GM21423 (cell line): Measurements from ENCODE around the gene CCL16.

Experiments
- ATAC-seq: cut with Tn5 transposase; IDR thresholded peaks from one replicate; pipeline ENCODE4 v1.9.1; 2021; ENCODE audit warnings: mild to moderate bottlenecking, moderate library complexity; ENCODE audit not compliant: unreplicated experiment

Gene CCL16

DNA sequence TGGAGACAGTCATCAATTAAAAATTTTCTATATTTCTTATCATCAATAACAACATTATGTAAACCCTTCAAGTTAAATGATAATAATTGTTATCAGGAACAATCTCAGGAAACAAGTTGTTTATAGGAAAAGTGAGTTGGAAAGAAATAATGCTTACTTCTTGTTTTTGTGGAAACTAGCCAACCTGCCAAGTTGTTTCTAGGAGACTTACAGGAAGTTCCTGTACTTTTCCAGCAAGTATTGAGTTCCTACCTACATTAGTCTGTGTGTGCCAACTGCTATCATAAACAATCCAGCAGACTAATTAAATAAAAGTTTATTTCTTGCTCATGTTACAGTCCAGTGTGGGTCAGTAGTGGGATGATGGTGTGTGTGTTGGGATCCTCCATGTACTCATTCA lies 6.9 kb upstream of the CCL16 start:
- ATAC-seq = no peak

DNA sequence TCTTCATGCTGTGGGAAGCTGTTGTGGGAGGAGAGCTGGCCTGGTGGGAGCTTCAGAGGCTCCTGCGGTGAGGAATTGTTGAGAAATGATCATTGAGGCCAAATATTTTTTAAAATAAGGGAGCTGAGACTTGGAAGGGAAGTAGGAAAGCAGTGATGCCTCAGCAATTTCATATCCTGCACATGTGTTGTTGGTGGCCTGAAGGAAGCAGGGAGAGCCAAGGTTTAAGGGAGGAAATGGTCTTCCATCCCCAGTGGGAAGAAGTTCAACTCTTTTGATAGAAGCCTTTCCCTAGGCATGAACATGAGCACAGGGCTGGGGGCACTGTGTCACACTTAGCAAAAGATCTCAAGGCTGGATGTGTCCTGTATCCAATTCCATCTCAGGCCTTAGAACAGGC lies 5.3 kb upstream of the CCL16 start, which contains the start of gene CCL14:
TSS of gene CCL14 (minus strand) at position 87 of the 400 bp plus-strand sequence. CDS start at position 7, 80 bp downstream.
- ATAC-seq = no peak

DNA sequence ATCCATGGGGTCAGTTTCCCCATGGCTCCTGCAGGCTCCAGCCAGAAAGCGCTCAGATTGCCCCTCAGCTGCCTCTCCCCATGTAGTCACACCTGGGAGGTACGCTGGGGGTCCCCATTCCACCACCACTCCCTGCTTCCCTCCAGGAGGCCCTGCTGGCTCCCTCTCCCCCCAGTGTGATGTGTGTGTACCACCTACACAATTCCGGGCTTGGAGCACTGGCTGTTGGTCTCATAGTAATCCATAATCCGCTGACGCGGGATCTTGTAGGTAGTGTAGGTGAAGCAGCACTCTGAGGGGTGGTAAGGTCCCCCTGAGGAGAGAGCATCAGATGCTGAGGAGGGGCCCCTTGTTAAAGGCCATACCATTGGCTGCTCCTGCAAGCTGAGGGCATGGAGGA lies 2.8 kb upstream of the CCL16 start:
- no peak for ATAC-seq

DNA sequence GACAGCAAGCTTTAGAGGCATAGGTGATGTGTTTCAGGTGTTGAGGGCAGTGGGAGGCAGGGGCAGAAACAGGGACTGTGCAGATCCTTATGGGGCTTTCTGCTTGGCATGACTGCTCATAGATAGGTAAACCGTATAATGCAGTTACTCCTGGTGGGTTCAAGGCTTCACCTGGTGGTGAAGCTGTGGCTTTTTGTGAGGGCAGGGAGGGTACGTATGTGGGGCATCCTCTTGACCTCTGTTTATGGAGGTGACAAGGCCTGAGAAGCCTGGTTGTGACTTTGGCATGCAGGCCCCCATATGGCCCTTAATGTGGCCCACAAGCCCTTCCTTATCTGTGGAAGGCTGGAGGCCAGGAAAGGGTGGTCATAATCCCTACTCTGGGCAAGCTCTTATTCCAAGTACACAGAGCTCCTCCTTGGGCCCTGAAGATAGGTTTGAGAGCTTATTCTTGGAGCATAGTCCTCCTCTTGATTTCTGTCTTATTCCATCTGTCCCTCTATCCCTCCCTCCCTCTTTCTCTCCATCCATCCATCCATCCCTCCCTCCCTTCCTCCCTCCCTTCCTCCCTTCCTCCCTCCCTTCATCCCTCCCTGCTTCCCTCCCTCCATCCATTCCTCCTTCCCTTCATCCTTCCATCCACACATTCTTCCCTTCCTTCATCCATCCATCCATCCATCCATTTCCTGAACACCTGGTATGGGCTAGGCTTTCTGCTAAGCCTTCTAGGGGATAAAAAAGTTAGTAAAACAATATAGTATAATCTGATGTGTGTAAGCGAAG lies 1.3 kb upstream of the CCL16 start:
- no peak for ATAC-seq

DNA sequence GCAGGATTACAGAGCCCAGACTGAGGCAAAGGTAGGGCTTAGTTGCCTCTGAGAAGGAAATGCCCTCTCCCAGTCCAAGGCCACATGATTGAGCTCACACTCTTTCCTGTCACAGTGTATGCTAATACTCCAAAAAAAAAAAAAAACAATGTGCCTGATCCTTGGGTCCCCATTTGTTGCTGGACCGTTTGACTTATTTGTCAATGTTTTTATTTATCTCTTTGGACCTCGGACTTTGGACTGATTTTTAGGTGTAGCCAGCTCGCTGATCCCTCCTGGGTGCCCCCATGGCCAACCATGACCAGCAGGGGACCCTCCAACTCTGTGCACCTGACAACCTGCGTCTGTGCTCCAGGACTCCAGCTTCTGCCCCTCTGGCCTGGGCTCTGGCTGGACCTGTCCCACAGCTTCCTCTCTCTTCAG lies 622 bp upstream of the CCL16 start:
- ATAC-seq = no peak

DNA sequence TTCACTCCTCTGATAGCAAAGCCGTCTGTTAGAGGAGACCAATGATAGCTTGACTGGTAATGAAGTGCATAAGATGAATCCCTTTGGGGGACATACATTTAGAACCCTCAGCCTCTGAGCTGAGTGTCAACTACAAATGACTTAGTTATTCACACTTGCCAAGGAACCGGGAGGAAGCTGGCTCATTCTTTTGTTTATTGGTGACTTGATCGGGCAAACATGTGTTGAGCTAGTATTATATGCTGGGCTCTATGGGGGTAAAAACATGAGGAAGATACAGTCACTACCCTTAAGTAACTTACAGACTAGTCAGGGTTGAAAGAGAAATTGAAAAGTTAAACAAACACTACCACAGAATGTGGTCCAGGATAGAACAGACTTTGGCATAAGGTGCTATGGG lies 3.0 kb downstream of the CCL16 start:
- ATAC-seq = no peak

DNA sequence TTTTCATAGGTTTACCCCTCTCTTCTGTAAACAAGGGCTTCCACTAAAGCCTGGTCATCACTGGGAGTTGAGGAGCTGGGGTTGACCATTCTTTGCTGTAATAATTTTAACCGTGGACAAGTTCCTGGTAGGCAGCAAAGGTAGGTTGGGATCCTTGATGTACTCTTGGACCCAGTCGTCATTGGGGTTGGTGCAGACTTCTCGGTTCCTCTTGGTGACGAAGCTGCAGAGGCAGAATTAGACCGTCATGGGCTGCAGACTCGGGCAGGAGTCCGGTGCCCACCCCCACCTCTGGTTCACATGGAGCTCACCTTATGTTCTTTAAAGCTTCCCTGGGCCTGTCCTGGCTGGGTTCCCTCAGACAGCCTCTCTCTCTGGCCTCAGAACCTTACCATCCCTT lies 3.8 kb downstream of the CCL16 start:
- ATAC-seq = no peak

DNA sequence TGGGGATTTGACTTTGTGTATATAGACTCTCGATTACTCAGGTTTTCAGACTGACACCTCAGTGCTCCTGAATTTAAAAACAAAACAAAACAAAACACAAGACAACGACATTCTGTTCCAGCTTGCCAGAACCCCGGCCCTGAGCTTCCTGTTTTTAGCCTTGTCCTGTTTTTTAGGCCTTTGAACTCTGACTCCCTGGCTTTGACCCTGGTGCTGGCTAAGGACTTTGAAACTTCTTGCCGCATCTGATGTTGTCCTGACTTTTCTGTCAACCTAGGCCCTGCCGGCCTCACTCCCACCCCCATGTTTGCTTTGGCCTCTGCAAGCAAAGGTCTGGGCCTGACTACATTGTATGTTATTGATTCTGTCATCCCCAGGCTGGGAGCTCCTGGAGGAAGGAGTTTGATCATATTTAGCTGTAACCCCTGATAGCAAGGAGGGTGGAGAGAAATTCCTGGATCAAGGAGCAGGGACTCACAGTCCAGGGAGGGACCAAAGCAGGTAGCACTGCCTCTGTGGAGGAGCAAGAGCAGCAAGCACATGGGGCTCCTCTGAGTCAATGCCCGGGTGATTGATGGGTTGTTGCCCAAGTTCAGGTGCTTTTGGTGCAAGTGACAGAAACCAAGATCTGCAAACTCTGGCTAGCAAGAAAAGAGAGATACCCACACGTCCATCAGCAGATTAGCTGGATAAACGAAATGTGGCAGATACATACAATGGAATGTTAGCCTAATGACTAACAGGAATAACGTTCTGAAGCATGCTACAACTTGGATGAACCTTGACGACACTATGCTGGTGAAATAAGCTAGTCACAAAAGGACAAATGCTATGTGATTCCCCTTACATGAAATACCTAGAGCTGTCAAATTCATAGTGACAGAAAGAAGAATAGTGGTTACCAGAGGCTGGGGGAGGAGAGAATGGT lies 7.7 kb downstream of the CCL16 start:
- ATAC-seq = no peak

DNA sequence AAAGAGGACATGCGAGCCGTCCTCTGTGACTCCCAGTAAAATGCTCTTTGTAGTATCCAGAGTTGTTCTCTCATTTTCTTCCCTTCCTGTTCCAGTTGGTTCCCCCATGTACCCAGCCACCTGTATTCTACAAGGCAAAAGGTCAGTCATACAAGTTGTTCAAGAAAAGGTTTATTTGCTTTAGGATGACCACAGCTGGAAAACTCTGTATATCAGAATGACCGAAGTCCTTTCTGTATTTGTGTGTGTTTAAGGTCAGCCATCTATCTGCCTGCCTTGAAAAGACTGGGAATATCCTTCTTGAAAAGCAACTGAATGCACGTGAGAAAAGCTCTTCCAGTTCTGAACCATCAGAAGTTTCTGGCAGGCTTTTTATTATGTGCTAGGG lies 8.4 kb downstream of the CCL16 start:
- no peak for ATAC-seq

DNA sequence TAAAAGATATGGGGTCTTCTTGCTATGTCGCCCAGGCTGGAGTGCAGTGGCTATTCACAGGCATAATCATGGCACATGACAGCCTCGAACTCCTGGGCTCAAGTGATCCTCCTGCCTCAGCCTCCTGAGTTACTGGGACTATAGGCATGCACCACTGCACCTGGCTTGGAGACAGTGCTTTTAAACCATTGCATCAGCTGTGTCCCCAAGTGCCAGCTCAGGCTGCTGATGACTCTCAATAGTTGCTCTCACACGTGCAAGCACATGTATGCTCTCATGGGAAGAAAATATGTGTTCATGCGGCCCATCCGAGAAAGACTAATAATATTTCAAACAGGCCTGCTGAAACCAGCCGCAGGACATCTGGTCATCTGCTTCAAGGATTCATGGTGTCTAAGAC lies 8.8 kb downstream of the CCL16 start:
- ATAC-seq = no peak

DNA sequence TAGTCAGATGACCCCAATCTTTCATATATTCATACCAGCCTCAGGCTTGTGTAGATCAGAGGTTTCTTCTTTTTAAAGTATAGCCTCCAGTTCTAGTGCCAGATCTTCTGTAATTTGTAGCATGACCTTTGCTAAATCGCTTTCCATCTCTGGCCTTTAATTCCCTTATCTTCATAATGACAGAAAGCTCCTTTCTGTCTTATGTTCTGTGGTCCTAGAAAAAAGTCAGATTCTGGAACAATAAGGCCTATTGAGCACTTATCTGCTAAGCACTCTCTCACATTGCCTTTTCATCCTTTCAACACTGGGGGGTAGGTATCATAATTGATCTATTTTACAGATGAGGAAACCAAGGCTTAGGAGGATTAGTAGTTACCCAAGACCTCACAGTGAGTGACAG lies 9.2 kb downstream of the CCL16 start:
- ATAC-seq = no peak

DNA sequence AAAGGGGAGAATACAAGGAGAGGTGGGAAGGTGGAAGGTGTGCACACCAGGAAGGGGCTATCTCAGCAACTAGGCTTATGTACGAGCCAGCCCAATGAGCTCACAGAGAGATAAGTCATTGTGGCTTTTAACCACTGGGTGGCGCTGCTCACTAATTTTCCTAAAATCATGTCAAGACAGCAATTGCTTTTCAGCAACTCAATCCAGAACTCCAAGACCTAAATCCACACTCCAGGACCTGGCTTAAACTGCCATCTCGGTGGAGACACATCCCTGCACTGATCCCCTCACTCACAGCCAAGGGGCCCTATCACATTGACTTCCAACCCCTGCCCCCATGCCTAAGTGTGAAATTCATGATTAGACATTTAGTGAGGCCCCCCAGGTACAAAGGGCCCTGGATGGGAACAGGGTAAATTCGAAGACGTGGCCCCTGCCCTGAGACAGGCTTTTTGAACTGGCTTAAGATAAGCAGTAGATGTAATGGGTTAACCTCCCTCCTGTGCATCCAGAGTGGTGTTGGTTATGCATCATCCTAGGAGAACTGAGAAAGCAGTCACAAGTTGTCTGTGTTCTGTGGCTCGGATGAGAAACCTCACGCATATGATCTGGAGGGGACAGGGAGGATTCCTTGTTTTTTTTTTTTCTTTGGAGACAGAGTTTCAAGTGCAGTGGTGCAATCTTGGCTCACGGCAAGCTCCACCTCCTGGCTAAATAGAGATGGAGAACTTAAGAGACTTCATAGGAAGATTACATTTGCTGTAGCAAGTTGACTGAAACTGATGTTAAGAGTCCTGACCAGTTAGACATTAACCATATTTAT lies 11.5 kb downstream of the CCL16 start:
- ATAC-seq = no peak

DNA sequence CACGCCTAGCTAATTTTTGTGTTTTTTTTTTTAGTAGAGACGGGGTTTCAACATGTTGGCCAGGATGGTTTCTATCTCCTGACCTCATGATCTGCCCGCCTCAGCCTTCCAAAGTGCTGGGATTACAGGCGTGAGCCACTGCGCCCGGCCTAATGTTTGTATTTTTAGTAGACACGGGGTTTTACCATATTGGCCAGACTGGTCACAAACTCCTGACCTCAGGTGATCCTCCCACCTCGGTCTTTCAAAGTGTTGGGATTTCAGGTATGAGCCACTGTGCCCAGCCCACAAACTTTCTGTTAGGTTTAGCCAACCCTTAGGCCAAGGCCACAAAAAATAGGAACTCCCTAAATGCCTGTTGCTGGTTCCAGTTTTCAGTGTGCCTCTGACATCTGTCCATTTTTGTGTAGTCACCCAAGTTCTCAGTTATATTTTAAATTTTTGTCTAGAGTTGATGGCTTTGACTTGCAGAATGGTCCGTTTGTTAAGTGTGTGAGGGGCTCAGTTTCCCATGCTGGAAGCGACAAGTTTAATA lies 12.7 kb downstream of the CCL16 start:
- ATAC-seq = no peak

DNA sequence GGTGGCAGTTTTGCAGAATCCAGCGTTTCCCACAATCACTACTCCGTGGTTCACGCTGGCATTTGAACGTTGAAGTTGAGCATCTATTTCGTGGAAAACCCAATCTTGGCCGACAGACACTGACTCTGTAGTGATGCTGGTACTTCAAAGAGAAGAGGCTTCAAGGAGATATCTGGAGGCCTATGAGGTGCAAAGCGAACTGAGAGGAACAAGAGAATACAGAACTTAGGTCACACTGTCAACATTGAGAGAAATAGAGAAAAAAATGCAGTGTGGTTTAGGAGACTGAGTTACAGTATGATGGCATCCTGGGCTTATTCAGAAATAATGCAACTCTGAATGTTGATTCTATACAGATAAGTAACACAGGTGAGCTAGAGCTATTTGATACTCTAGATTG lies 16.0 kb downstream of the CCL16 start:
- no peak for ATAC-seq

DNA sequence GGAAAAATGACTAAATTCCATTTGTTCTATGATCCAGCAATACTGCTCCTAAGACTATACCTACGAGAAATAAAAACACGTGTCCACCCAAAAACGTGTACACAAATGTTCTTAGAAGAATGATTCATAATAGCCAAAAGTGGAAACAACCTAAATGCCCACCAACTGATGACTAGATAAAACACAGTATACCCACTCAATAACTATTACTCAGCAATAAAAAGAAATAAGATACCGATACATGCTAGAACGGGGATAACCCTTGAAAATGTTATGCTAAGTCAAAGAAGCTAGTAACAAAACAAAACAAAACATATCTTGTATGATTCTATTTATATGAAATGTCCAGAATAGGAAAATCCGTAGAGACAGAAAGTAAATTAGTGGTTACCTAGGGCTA lies 17.6 kb downstream of the CCL16 start:
- ATAC-seq = no peak

DNA sequence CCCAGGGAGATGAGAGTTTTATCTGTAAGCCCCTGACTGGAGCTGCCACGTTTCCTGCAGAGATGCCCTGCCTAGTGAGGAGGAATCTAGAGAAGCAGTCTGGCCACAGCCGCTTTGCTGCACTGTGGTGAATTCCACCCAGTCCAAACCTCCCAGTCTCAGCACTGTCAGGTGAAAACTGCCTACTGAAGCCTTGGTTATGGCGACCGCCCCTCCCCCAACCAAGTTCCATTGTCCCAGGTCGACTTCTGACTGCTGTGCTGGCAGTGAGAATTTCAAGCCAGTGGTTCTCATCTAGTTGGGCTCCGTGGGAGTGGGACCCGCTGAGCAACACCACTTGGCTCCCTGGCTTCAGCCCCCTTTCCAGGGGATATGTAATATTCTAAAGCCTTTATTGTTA lies 27.6 kb downstream of the CCL16 start:
- no peak for ATAC-seq

DNA sequence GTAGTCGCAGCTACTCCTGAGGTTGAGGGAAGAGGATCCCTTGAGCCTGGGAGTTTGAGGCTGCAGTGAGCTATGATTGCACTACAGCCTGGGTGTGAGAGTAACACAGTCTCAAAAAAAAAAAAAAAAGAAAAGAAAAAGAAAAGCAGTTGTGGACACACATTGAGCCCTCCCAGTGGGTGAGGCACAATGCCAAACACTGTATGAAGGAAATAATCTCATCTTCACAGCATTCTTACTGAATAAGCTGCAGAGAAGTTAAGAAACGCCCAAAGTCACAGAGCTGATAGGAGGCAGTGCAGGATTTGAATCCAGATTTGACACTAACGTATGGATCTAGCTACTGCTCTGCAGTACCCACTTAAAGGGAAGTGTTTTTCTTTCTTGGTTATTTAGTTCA lies 31.9 kb downstream of the CCL16 start:
- ATAC-seq = no peak

DNA sequence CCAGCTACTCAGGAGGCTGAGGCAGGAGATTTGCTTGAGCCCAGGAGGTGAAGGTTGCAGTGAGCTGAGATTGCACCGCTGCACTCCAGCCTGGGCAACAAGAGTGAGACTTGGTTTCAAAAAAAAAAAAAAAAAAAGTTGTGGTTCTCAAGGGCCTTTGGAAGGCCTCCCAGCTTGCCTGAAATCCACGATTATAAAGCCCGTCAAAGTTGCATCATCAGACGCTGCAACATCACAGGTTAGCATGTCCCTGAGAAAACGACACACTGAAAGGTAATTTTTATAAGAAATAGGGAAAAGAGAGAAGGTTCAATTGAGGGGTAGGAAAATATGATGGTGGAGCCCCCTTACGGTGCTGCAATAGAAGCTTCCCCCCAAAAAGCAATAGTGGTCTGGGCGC lies 33.2 kb downstream of the CCL16 start:
- no peak for ATAC-seq

DNA sequence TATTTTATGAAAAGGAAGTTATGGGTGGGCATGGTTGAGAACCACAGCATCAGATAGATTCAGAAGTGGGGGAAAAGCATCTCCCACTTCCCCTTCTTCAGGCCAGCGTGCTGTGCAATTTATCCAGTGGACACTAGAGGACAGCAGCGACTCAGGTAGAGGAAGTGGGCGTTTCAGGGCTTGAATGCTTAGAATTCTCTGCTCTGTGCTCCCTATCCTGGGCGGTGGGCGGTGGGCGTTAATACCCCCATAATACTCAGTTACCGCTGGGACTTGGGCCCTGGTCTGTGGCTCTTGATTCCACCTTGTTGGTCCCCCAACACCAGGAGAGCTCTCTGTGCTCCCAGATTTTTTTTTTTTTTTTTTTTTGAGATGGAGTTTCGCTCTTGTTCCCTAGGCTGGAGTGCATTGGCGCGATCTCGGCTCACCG lies 34.1 kb downstream of the CCL16 start:
- peak; percentile 44 for ATAC-seq

DNA sequence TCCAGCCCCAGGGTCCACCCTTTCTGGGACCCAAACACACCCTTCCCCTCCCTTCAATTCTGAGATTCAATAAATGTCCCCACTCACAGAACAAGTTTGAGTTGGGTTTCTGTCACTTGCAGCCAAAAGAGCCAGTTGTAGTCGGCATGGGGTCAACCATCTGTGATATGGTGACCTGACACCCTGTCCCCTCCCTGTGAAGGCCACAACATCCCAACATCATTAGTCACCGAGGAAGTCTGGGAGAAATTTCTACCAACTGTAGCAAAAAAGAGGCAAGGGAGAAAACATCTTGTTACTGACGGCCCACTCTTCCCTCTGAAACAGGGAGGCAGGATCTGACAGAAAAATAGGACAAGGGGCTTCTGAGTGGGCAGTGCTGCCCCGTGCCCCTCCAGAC lies 37.1 kb downstream of the CCL16 start:
- ATAC-seq = no peak

DNA sequence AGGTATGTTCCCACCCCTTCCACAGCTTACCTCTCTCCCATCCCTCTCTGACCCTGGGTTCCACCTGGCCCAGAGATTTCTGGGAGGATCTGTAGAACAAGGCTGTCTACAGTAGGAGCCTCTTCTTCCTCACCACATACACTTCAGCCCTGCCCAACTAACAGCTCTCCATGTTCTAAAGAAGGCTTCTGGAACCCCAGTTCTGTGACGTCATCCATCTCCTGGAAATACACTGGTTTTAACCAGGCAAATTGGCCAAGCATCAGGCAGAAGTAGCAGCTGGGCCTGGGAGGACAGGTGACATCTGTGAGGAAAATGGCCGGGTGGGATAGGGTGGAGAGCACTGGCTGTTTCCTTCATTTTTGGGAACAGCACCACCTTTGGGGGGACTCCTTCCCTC lies 37.8 kb downstream of the CCL16 start, which contains the start of gene LYZL6:
TSS of gene LYZL6 (minus strand) at position 177 of the 400 bp plus-strand sequence. CDS start 4,357 bp downstream, outside the sequence.
- no peak for ATAC-seq
